K562 (cell line): ENCODE results near the gene ZNF598. TPM values are rescaled to one million over a fixed set of nuclear protein-coding genes. Genes with fewer than 3 reads are reported as not detected.

Experiments used
- FIP1L1 ChIP-seq: fragments of 200-400 bp; formaldehyde crosslinking; IDR thresholded peaks from 2 replicates; pipeline ENCODE4 v1.6.1; 2018; ENCODE audit warnings: mild to moderate bottlenecking, low read depth, low read length; ENCODE audit not compliant: poor library complexity, severe bottlenecking
- HNRNPH1 ChIP-seq: fragments of 200-400 bp; formaldehyde crosslinking; optimal IDR thresholded peaks from 2 replicates; pipeline ENCODE3; 2017; ENCODE audit warnings: low read depth, mild to moderate bottlenecking, low read length, moderate library complexity
- KLF6 ChIP-seq: fragments of 250-450 bp; sonication (Bioruptor Pico); IDR thresholded peaks from 2 replicates; pipeline ENCODE4 v1.4.0; 2020; ENCODE audit warnings: mild to moderate bottlenecking, moderate library complexity, borderline replicate concordance
- POLR2A ChIP-seq: fragments of 450-650 bp; conservative IDR thresholded peaks from 2 replicates; pipeline ENCODE4 v1.6.1; 2016
- POLR2G ChIP-seq: fragments of 200-400 bp; formaldehyde crosslinking; IDR thresholded peaks from 2 replicates; pipeline ENCODE4 v1.6.1; 2017; ENCODE audit warnings: low read depth, mild to moderate bottlenecking, antibody characterized with exemption, low read length, moderate library complexity
- PPARD ChIP-seq: fragments of 250-450 bp; sonication (Bioruptor Pico); IDR thresholded peaks from 2 replicates; pipeline ENCODE4 v1.8.0; 2022; ENCODE audit warnings: inconsistent platforms, mild to moderate bottlenecking, moderate library complexity
- RBFOX2 ChIP-seq: fragments of 200-400 bp; formaldehyde crosslinking; IDR thresholded peaks from 2 replicates; pipeline ENCODE4 v1.6.1; 2017; ENCODE audit warnings: low read depth, mild to moderate bottlenecking, low read length, moderate library complexity
- RNF219 ChIP-seq: fragments of 250-450 bp; sonication (Bioruptor Pico); IDR thresholded peaks from 2 replicates; pipeline ENCODE4 v1.5.0; 2022; ENCODE audit warnings: mild to moderate bottlenecking
- SIN3A ChIP-seq, 2 experiments: fragments of 150-350 bp in 1 of 2; IDR thresholded peaks; 2 replicates each; pipeline ENCODE4 v1.6.1; 2011 to 2016; ENCODE audit warnings: borderline replicate concordance in 2 of 2, low read depth in 2 of 2, low read length in 2 of 2, mild to moderate bottlenecking in 2 of 2, moderate library complexity in 2 of 2; ENCODE audit not compliant: control insufficient read depth in 1 of 2
- SREBF2 ChIP-seq: sonication (generic); formaldehyde crosslinking; IDR thresholded peaks from 2 replicates; pipeline ENCODE4 v1.4.0; 2020; ENCODE audit warnings: mild to moderate bottlenecking, missing genetic modification reagents
- TARDBP ChIP-seq: fragments of 450-650 bp; IDR thresholded peaks from 2 replicates; pipeline ENCODE4 v1.6.1; 2016
- YBX1 ChIP-seq: fragments of 450-650 bp; IDR thresholded peaks from 2 replicates; pipeline ENCODE4 v1.7.1; 2016; ENCODE audit warnings: mild to moderate bottlenecking
- ZNF76 ChIP-seq: fragments of 250-450 bp; sonication (Bioruptor Pico); IDR thresholded peaks from 2 replicates; pipeline ENCODE4 v1.4.0; 2020; ENCODE audit warnings: mild to moderate bottlenecking, moderate library complexity, borderline replicate concordance
- polyA plus RNA-seq, 8 experiments: library from polyadenylated mRNA; depleted of rRNA in 4 of 8; stranded (reverse) in 5 of 8; unstranded in 3 of 8; fragments of >200 nt; fragmentation: Nextera tagmentation in 2 of 8; fragmentation: Illumina TruSeq in 1 of 8; extraction: Ambion mirVana in 2 of 8; extraction: Trizol in 1 of 8; gene quantifications; 2 replicates each; pipeline versions ENCODE4 v1.2.1 to v1.2.3, GENCODE V29; 2011 to 2014; ENCODE audit warnings: inconsistent platforms in 1 of 8, missing spikeins in 1 of 8
- total RNA-seq, 7 experiments: library from RNA; depleted of rRNA in 6 of 7; stranded (reverse); fragments of >200 nt in 6 of 7; fragmentation: Illumina TruSeq in 2 of 7; extraction: Trizol in 2 of 7; gene quantifications; 2 replicates each; pipeline versions ENCODE4 v1.2.1 to v1.2.3, GENCODE V29; 2011 to 2021; ENCODE audit warnings: low replicate concordance in 1 of 7
- TF ChIP-seq, protein P1 (sequence below): fragments of 250-450 bp; sonication (Bioruptor Pico); IDR thresholded peaks from 2 replicates; pipeline ENCODE4 v1.8.0; 2021; ENCODE audit warnings: moderate library complexity, mild to moderate bottlenecking, inconsistent platforms
- TF ChIP-seq, protein P2 (sequence below): sonication (generic); formaldehyde crosslinking; IDR thresholded peaks from 2 replicates; pipeline ENCODE4 v1.8.0; 2022; ENCODE audit warnings: missing genetic modification reagents, mild to moderate bottlenecking, borderline replicate concordance

ZNF598 gene
- total and polyA plus RNA-seq, 9 of the 15 experiments (the other 6 are each of a cell fraction or from before 2014, with no cell fraction given): 0.11 to 115 (median 29.6) TPM

GRCh38 chr16:1980030-1980769, 29.4 kb downstream of the ZNF598 start (continued):
- TF ChIP-seq, protein P1, sequence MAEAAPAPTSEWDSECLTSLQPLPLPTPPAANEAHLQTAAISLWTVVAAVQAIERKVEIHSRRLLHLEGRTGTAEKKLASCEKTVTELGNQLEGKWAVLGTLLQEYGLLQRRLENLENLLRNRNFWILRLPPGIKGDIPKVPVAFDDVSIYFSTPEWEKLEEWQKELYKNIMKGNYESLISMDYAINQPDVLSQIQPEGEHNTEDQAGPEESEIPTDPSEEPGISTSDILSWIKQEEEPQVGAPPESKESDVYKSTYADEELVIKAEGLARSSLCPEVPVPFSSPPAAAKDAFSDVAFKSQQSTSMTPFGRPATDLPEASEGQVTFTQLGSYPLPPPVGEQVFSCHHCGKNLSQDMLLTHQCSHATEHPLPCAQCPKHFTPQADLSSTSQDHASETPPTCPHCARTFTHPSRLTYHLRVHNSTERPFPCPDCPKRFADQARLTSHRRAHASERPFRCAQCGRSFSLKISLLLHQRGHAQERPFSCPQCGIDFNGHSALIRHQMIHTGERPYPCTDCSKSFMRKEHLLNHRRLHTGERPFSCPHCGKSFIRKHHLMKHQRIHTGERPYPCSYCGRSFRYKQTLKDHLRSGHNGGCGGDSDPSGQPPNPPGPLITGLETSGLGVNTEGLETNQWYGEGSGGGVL (CRISPR knock-in tag): no peak
- no peak for TF ChIP-seq TARDBP
- no peak for TF ChIP-seq SIN3A (IDR thresholded peaks at IDR 0.05; ENCODE audit: borderline replicate concordance in 2 of 2, control insufficient read depth in 1 of 2, low read depth in 2 of 2, low read length in 2 of 2)
- TF ChIP-seq ZNF76: no peak
- TF ChIP-seq PPARD: no peak
- TF ChIP-seq FIP1L1: peak; percentile 17
- TF ChIP-seq KLF6 (CRISPR knock-in tag): no peak
- TF ChIP-seq POLR2A: peak; percentile 25
- TF ChIP-seq SREBF2 (CRISPR knock-in tag): no peak
- TF ChIP-seq YBX1: no peak
- TF ChIP-seq RBFOX2: 0 out of 2 replicates have a peak, but pooled peaks have one; percentile 6
- TF ChIP-seq POLR2G: peak; percentile 69
- TF ChIP-seq, protein P2, sequence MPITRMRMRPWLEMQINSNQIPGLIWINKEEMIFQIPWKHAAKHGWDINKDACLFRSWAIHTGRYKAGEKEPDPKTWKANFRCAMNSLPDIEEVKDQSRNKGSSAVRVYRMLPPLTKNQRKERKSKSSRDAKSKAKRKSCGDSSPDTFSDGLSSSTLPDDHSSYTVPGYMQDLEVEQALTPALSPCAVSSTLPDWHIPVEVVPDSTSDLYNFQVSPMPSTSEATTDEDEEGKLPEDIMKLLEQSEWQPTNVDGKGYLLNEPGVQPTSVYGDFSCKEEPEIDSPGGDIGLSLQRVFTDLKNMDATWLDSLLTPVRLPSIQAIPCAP: no peak
- no peak for TF ChIP-seq RNF219
- no peak for TF ChIP-seq HNRNPH1
